ENCODE measurements around the gene MUC20. TPM values are rescaled to one million over a fixed set of nuclear protein-coding genes. Genes with fewer than 3 reads are reported as not detected.

The MUC20 gene
- total and polyA plus RNA-seq, 2 of the 13 experiments (the other 11 are each of a cell fraction or from before 2014, with no cell fraction given), result 0.24 to 0.83 TPM

- intact Hi-C loops (cut with micrococcal nuclease; ENCODE audit: unreplicated experiment), result no loop called here
- in situ Hi-C loops (cut with HindIII; ENCODE audit: extremely low pct_ligation_motif_present, low pct_unique_long_range_greater_than_20kb), result no loop called here
These were observed 8.9 kb downstream of the MUC20 start for GRCh38 chr3:195729476-195730251.

More at GRCh38 chr3:195729476-195730251, 8.9 kb downstream of the MUC20 start:
- ATAC-seq (no peak), DNase-seq (ENCODE audit: low spot score) (no peak), FAIRE-seq (no peak)
- CTCF ChIA-PET (ENCODE audit: low intra/inter-chr PET ratio, low total read pairs), result no interaction called here
- Histone ChIP-seq H4K20me1 (ENCODE audit: insufficient read depth, low read length) (no peaks in the 10 kb centered on the region), H3K27me3 (ENCODE audit: control insufficient read depth in 1 of 2, insufficient read depth in 2 of 2, low read length in 2 of 2) (no peaks in the 10 kb centered on the region; a peak in 1 of 5 replicates), H3K27ac (ENCODE audit: extremely low read length, insufficient read depth, low read length) (no peak overlapping the region), H3K4me1 (ENCODE audit: insufficient read depth, low read length) (0 out of 2 replicates have a peak, but pooled peaks cover 8% of the 10 kb centered on the region), H2AFZ (ENCODE audit: low read length) (no peak overlapping the region), H3K79me2 (ENCODE audit: insufficient read depth, low read length) (no peaks in the 10 kb centered on the region), H3K36me3 (replicated peaks in 1 of 2; ENCODE audit: control insufficient read depth in 1 of 2, insufficient read depth in 2 of 2, low read length in 2 of 2) (no peaks in the 10 kb centered on the region), H3K4me3 (replicated peaks in 1 of 3; ENCODE audit: insufficient read depth in 1 of 3, low read depth in 2 of 3, low read length in 3 of 3) (no peak overlapping the region), H3K9me3 (ENCODE audit: low read length) (no peaks in the 10 kb centered on the region), H3K4me2 (ENCODE audit: low read depth, low read length) (no peak overlapping the region), H3K9ac (ENCODE audit: insufficient read depth, low read depth, low read length) (no peak overlapping the region)
- no TSS peak for BruUV-seq (replicated peaks)
- TF ChIP-seq ZBTB39 (CRISPR knock-in tag; IDR thresholded peaks at IDR 0.05) (no peak), FOXA3 (CRISPR knock-in tag; IDR thresholded peaks at IDR 0.05) (no peak), ZNF724P (CRISPR knock-in tag; IDR thresholded peaks at IDR 0.05; ENCODE audit: borderline replicate concordance) (no peak), ZBTB7A (CRISPR knock-in tag; IDR thresholded peaks at IDR 0.05) (no peak), NCOA2 (CRISPR knock-in tag; IDR thresholded peaks at IDR 0.05) (no peak), ZNF784 (CRISPR knock-in tag; IDR thresholded peaks at IDR 0.05; ENCODE audit: borderline replicate concordance) (no peak), PAX8 (CRISPR knock-in tag; IDR thresholded peaks at IDR 0.05; ENCODE audit: borderline replicate concordance) (no peak), NONO (IDR thresholded peaks at IDR 0.05) (no peak), NONO (CRISPR knock-in tag; conservative IDR thresholded peaks at IDR 0.05) (no peak), ZNF775 (CRISPR knock-in tag; IDR thresholded peaks at IDR 0.05; ENCODE audit: borderline replicate concordance) (no peak), RNF219 (CRISPR knock-in tag; IDR thresholded peaks at IDR 0.05) (no peak), ZNF382 (CRISPR knock-in tag; IDR thresholded peaks at IDR 0.05; ENCODE audit: borderline replicate concordance) (no peak), HNRNPUL1 (IDR thresholded peaks at IDR 0.05; ENCODE audit: low read depth, low read length) (no peak), CCAR2 (optimal IDR thresholded peaks at IDR 0.05; ENCODE audit: low read depth, low read length) (no peak)
- POLR2A ChIA-PET, result no interaction called here
- WGBS (ENCODE audit: low lambda C conversion rate), result 90% methylated on average over 18 of the region's 18 CpGs

Measured in HepG2 (cell line).